H9 (cell line): ENCODE results near the gene H2AZ2. TPM values are rescaled to one million over a fixed set of nuclear protein-coding genes. Genes with fewer than 3 reads are reported as not detected.
"Not testable (repeated sequence)": the region's sequence is repeated elsewhere in the genome, so short reads cannot be mapped to it uniquely, and the experiment has no call there.

Source experiments
- DNase-seq: peaks from one replicate; pipeline ENCODE4 v3.0.0-alpha.2; 2017
- H2AFZ ChIP-seq: one replicate; pipeline ENCODE4 v1.6.1; 2013; ENCODE audit warnings: mild to moderate bottlenecking, low read length, control low read depth, moderate library complexity
- H2AK5ac ChIP-seq: 2 replicates; pipeline ENCODE4 v1.6.1; 2013; ENCODE audit warnings: low read length, control low read depth, mixed read lengths; ENCODE audit not compliant: insufficient read length
- H2BK120ac ChIP-seq: one replicate; pipeline ENCODE4 v1.6.1; 2013; ENCODE audit warnings: low read depth, mild to moderate bottlenecking, low read length, control low read depth, inconsistent platforms; ENCODE audit not compliant: poor library complexity, severe bottlenecking
- H2BK12ac ChIP-seq: 2 replicates; pipeline ENCODE4 v1.6.1; 2013; ENCODE audit warnings: low read length, control low read depth, mixed read lengths, low read depth; ENCODE audit not compliant: insufficient read length
- H2BK15ac ChIP-seq: 2 replicates; pipeline ENCODE4 v1.6.1; 2013; ENCODE audit warnings: low read depth, low read length, control low read depth
- H2BK20ac ChIP-seq: one replicate; pipeline ENCODE4 v1.6.1; 2013; ENCODE audit warnings: low read depth, mild to moderate bottlenecking, low read length, control low read depth, inconsistent platforms; ENCODE audit not compliant: poor library complexity, severe bottlenecking
- H2BK5ac ChIP-seq: 2 replicates; pipeline ENCODE4 v1.6.1; 2013; ENCODE audit warnings: low read length, control low read depth, mixed read lengths; ENCODE audit not compliant: insufficient read length
- H3K14ac ChIP-seq: 2 replicates; pipeline ENCODE4 v1.6.1; 2013; ENCODE audit warnings: low read length, control low read depth; ENCODE audit not compliant: insufficient read depth
- H3K18ac ChIP-seq: 2 replicates; pipeline ENCODE4 v1.6.1; 2013; ENCODE audit warnings: low read depth, mild to moderate bottlenecking, mixed read lengths, low read length, control low read depth; ENCODE audit not compliant: insufficient read length
- H3K23ac ChIP-seq: 2 replicates; pipeline ENCODE4 v1.6.1; 2013; ENCODE audit warnings: low read length, control low read depth, mixed read lengths, low read depth; ENCODE audit not compliant: insufficient read length
- H3K23me2 ChIP-seq: 2 replicates; pipeline ENCODE4 v1.6.1; 2013; ENCODE audit warnings: low read depth, mild to moderate bottlenecking, mixed read lengths, low read length, control low read depth; ENCODE audit not compliant: insufficient read length, poor library complexity, severe bottlenecking
- H3K27ac ChIP-seq: 2 replicates; pipeline ENCODE4 v1.5.1; 2013; ENCODE audit warnings: low read length, control low read depth, mixed read lengths, low read depth; ENCODE audit not compliant: insufficient read length
- H3K27me3 ChIP-seq: 2 replicates; pipeline ENCODE4 v1.6.1; 2013; ENCODE audit warnings: low read length, control low read depth, inconsistent platforms; ENCODE audit not compliant: insufficient read depth
- H3K4ac ChIP-seq: 2 replicates; pipeline ENCODE4 v1.6.1; 2013; ENCODE audit warnings: low read depth, mild to moderate bottlenecking, control low read depth, inconsistent platforms, low read length, moderate library complexity
- H3K4me1 ChIP-seq: 2 replicates; pipeline ENCODE4 v1.6.1; 2013; ENCODE audit warnings: low read length, control low read depth, inconsistent platforms; ENCODE audit not compliant: insufficient read depth
- H3K4me2 ChIP-seq: 2 replicates; pipeline ENCODE4 v1.6.1; 2013; ENCODE audit warnings: low read length, control low read depth, mixed read lengths; ENCODE audit not compliant: insufficient read length, insufficient read depth
- H3K56ac ChIP-seq: 2 replicates; pipeline ENCODE4 v1.6.1; 2013; ENCODE audit warnings: low read depth, mild to moderate bottlenecking, mixed read lengths, low read length, control low read depth; ENCODE audit not compliant: insufficient read length
- H3K79me1 ChIP-seq: 2 replicates; pipeline ENCODE4 v1.6.1; 2013; ENCODE audit warnings: low read depth, mild to moderate bottlenecking, moderate library complexity, low read length, control low read depth, inconsistent platforms; ENCODE audit not compliant: insufficient read depth, poor library complexity, severe bottlenecking
- H3K79me2 ChIP-seq: 2 replicates; pipeline ENCODE4 v1.6.1; 2013; ENCODE audit warnings: low read length, control low read depth, inconsistent platforms; ENCODE audit not compliant: insufficient read depth
- H3K9ac ChIP-seq: 2 replicates; pipeline ENCODE4 v1.6.1; 2013; ENCODE audit warnings: low read length, control low read depth, mixed read lengths; ENCODE audit not compliant: insufficient read length; ENCODE audit errors: extremely low read depth
- H3K9me3 ChIP-seq: one replicate; pipeline ENCODE4 v1.6.1; 2013; ENCODE audit warnings: low read depth, low read length, inconsistent platforms; ENCODE audit not compliant: control insufficient read depth
- H3T11ph ChIP-seq: one replicate; pipeline ENCODE4 v1.6.1; 2013; ENCODE audit warnings: mild to moderate bottlenecking, low read length, control low read depth, inconsistent platforms
- H4K20me1 ChIP-seq: one replicate; pipeline ENCODE4 v1.6.1; 2013; ENCODE audit not compliant: control insufficient read depth, insufficient read length, insufficient read depth
- H4K5ac ChIP-seq: 2 replicates; pipeline ENCODE4 v1.6.1; 2013; ENCODE audit warnings: low read depth, mild to moderate bottlenecking, mixed read lengths, low read length, control low read depth; ENCODE audit not compliant: insufficient read length
- H4K8ac ChIP-seq: replicated peaks from 2 replicates; pipeline ENCODE4 v1.6.1; 2013; ENCODE audit warnings: low read length, control low read depth, mixed read lengths, low read depth; ENCODE audit not compliant: insufficient read length
- H4K91ac ChIP-seq: 2 replicates; pipeline ENCODE4 v1.6.1; 2013; ENCODE audit warnings: low read depth, mild to moderate bottlenecking, moderate library complexity, mixed read lengths, low read length, control low read depth; ENCODE audit not compliant: insufficient read length
- H3K27ac Mint-ChIP-seq, 3 experiments: 2 replicates in 2 of 3; 3 replicates in 1 of 3; pipeline ENCODE4 v1.8.0; 2020 to 2021; ENCODE audit warnings: mixed read lengths in 3 of 3, mild to moderate bottlenecking in 1 of 3, moderate library complexity in 1 of 3
- H3K27me3 Mint-ChIP-seq: 2 replicates; pipeline ENCODE4 v1.8.0; 2021; ENCODE audit warnings: low read depth, mild to moderate bottlenecking, moderate library complexity, mixed read lengths
- H3K36me3 Mint-ChIP-seq, 3 experiments: 2 replicates in 2 of 3; 3 replicates in 1 of 3; pipeline ENCODE4 v1.8.0; 2020 to 2021; ENCODE audit warnings: low read depth in 3 of 3, mixed read lengths in 3 of 3; ENCODE audit not compliant: insufficient read depth in 1 of 3
- H3K4me1 Mint-ChIP-seq, 2 experiments: 2 replicates each; pipeline ENCODE4 v1.8.0; 2020; ENCODE audit warnings: mixed read lengths in 2 of 2
- H3K4me3 Mint-ChIP-seq, 2 experiments: 2 replicates in 1 of 2; 3 replicates in 1 of 2; pipeline ENCODE4 v1.8.0; 2020 to 2021; ENCODE audit warnings: mild to moderate bottlenecking in 2 of 2, mixed read lengths in 2 of 2, moderate library complexity in 1 of 2
- H3K9me3 Mint-ChIP-seq, 2 experiments: 2 replicates in 1 of 2; 3 replicates in 1 of 2; pipeline ENCODE4 v1.8.0; 2020; ENCODE audit warnings: mild to moderate bottlenecking in 2 of 2, mixed read lengths in 2 of 2, moderate library complexity in 1 of 2
- WGBS: extraction: QIAGEN DNeasy Blood & Tissue Kit; methylation state at CpG from one replicate; pipeline ENCODE4 v1.1.7; 2013; ENCODE audit warnings: missing lambda C conversion rate, low lambda C conversion rate, mixed read lengths; ENCODE audit not compliant: insufficient read length; ENCODE audit errors: extremely low coverage; 5-methylcytosine and 5-hydroxymethylcytosine counted together
- total RNA-seq: library from RNA; stranded (reverse); gene quantifications from 2 replicates; pipeline ENCODE4 v1.2.1, GENCODE V29; 2021

Gene H2AZ2
- total RNA-seq, 1 experiment from 2014 or later: 208 TPM

- H2AFZ ChIP-seq, H3K23me2 ChIP-seq, H4K20me1 ChIP-seq, H3K14ac ChIP-seq, H3K27me3 Mint-ChIP-seq, H3K56ac ChIP-seq, H3K79me2 ChIP-seq, H3K4me1 ChIP-seq, H3K9me3 ChIP-seq, H4K8ac ChIP-seq, H3K27ac ChIP-seq, H3K4me3 Mint-ChIP-seq, H2BK20ac ChIP-seq, H3K27ac Mint-ChIP-seq, H4K5ac ChIP-seq, H3K27me3 ChIP-seq, H2BK120ac ChIP-seq, H3K9ac ChIP-seq, H4K91ac ChIP-seq, DNase-seq, H2BK15ac ChIP-seq, H3K79me1 ChIP-seq, H2BK5ac ChIP-seq, H3K4me1 Mint-ChIP-seq, H3K18ac ChIP-seq, H3T11ph ChIP-seq, H3K23ac ChIP-seq, H3K4ac ChIP-seq, H3K4me2 ChIP-seq, H2AK5ac ChIP-seq, H2BK12ac ChIP-seq: not testable (repeated sequence)
- peaks cover 4 to 12% (median 8%) of the 10 kb centered on the region in 3 experiments; a peak in 5 of 7 replicates for H3K36me3 Mint-ChIP-seq
- peaks cover 28 to 30% of the 10 kb centered on the region in 2 experiments for H3K9me3 Mint-ChIP-seq
- WGBS: no CpG with 5 or more reads among the region's 29 CpGs
These were observed 22.9 kb upstream of the H2AZ2 start for GRCh38 chr7:44870780-44871179.

- peaks cover 28 to 30% of the 10 kb centered on the region in 2 experiments for H3K9me3 Mint-ChIP-seq
- not testable (repeated sequence) for H4K5ac ChIP-seq, H2BK12ac ChIP-seq, H3K4ac ChIP-seq, H3K27me3 ChIP-seq, H3K27me3 Mint-ChIP-seq, H4K8ac ChIP-seq, H3K9ac ChIP-seq, H2BK5ac ChIP-seq, H3K79me2 ChIP-seq, H3K4me1 ChIP-seq, H4K20me1 ChIP-seq, H3K18ac ChIP-seq, H2AFZ ChIP-seq, H3K79me1 ChIP-seq, H3K27ac Mint-ChIP-seq, H3K23me2 ChIP-seq, H2BK120ac ChIP-seq, H3K4me2 ChIP-seq, H3K4me1 Mint-ChIP-seq, H2BK20ac ChIP-seq, H3T11ph ChIP-seq, H2AK5ac ChIP-seq, H3K4me3 Mint-ChIP-seq, H3K23ac ChIP-seq, H3K9me3 ChIP-seq, H3K27ac ChIP-seq, DNase-seq, H4K91ac ChIP-seq, H3K14ac ChIP-seq, H2BK15ac ChIP-seq, H3K56ac ChIP-seq
- peaks cover 4 to 12% (median 8%) of the 10 kb centered on the region in 3 experiments; a peak in 5 of 7 replicates for H3K36me3 Mint-ChIP-seq
- no CpG with 5 or more reads among the region's 3 CpGs for WGBS
These were observed 22.4 kb upstream of the H2AZ2 start for GRCh38 chr7:44870336-44870735.
